Measurements from ENCODE around the gene CEP170. TPM values are rescaled to one million over a fixed set of nuclear protein-coding genes. Genes with fewer than 3 reads are reported as not detected.

The CEP170 gene
- polyA plus RNA-seq, 1 donor (not counting 4 experiments of a cell fraction or from before 2014, with no cell fraction given): 40.5 TPM

- H3K4me1 ChIP-seq (ENCODE audit: control insufficient read depth, extremely low read depth, insufficient read depth, low read length): peaks cover 14% of the 10 kb centered on the region
- no peak overlapping the region for H3K4me2 ChIP-seq (ENCODE audit: control insufficient read depth, extremely low read depth, insufficient read depth, low read depth, low read length)
- H3K9ac ChIP-seq (ENCODE audit: control insufficient read depth, extremely low read depth, insufficient read depth, low read length): no peak overlapping the region
- no peak overlapping the region for H3K27ac ChIP-seq (ENCODE audit: control insufficient read depth, insufficient read depth, low read length)
- H3K4me3 ChIP-seq (ENCODE audit: control insufficient read depth in 2 of 3, extremely low read depth in 1 of 3, insufficient read depth in 2 of 3, low read depth in 1 of 3, low read length in 3 of 3): no peak overlapping the region
- H2AFZ ChIP-seq (ENCODE audit: control insufficient read depth, low read length): no peak overlapping the region
- H3K9me3 ChIP-seq (ENCODE audit: control insufficient read depth, low read depth, low read length): no peaks in the 10 kb centered on the region
- no peak for FAIRE-seq
- H3K36me3 ChIP-seq (ENCODE audit: control insufficient read depth in 2 of 2, extremely low read depth in 1 of 2, insufficient read depth in 2 of 2, low read length in 2 of 2): peaks cover 4 to 9% of the 10 kb centered on the region in 2 experiments
- H3K27me3 ChIP-seq (ENCODE audit: control insufficient read depth, extremely low read depth, insufficient read depth, low read length): no peaks in the 10 kb centered on the region
- TF ChIP-seq EZH2 (IDR thresholded peaks at IDR 0.05; ENCODE audit: low read length): no peak
- TF ChIP-seq, protein P1, sequence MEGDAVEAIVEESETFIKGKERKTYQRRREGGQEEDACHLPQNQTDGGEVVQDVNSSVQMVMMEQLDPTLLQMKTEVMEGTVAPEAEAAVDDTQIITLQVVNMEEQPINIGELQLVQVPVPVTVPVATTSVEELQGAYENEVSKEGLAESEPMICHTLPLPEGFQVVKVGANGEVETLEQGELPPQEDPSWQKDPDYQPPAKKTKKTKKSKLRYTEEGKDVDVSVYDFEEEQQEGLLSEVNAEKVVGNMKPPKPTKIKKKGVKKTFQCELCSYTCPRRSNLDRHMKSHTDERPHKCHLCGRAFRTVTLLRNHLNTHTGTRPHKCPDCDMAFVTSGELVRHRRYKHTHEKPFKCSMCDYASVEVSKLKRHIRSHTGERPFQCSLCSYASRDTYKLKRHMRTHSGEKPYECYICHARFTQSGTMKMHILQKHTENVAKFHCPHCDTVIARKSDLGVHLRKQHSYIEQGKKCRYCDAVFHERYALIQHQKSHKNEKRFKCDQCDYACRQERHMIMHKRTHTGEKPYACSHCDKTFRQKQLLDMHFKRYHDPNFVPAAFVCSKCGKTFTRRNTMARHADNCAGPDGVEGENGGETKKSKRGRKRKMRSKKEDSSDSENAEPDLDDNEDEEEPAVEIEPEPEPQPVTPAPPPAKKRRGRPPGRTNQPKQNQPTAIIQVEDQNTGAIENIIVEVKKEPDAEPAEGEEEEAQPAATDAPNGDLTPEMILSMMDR (optimal IDR thresholded peaks at IDR 0.05 in 1 of 3, IDR thresholded peaks at IDR 0.05 in 1 of 3, conservative IDR thresholded peaks at IDR 0.05 in 1 of 3; ENCODE audit: extremely low read depth in 1 of 3, insufficient read depth in 2 of 3, low read length in 3 of 3): no peak
- no peaks in the 10 kb centered on the region for H3K9me1 ChIP-seq (ENCODE audit: control insufficient read depth, extremely low read depth, insufficient read depth, low read length)
- no peaks in the 10 kb centered on the region for H3K79me2 ChIP-seq (ENCODE audit: control insufficient read depth, insufficient read depth, low read length)
- H4K20me1 ChIP-seq (ENCODE audit: control insufficient read depth, extremely low read depth, insufficient read depth, low read length): no peaks in the 10 kb centered on the region
- no peak for DNase-seq (ENCODE audit: low read depth, low spot score)
- dilution Hi-C loops (cut with MboI; ENCODE audit: extremely low pct_ligation_motif_present, low sequenced_read_pairs): no loop called here
Observed at GRCh38 chr1:243299069-243299468, 44.0 kb upstream of the CEP170 start.

DNA sequence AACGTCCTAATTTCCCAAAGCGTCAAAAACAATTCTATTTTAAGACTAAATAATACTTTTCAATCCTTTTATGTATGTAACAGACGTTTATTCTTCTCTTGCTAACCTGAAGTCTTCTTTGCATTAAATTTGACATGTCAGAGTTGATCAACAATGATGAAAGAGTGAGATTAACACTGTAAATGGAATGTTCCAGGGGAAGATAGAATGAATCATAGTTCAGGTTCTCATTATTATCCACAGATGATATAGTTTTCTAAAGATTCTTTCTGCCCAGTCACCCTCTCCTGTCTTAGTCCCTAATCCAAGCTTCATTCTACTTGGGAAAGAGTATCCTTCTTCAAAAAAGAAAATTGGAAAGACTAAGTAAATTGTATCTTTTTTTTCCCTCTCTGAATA, 39.6 kb upstream of the CEP170 start:
- Histone ChIP-seq H3K9me1 (ENCODE audit: control insufficient read depth, extremely low read depth, insufficient read depth, low read length) (no peaks in the 10 kb centered on the region), H3K4me1 (ENCODE audit: control insufficient read depth, extremely low read depth, insufficient read depth, low read length) (peaks cover 23% of the 10 kb centered on the region), H4K20me1 (ENCODE audit: control insufficient read depth, extremely low read depth, insufficient read depth, low read length) (no peaks in the 10 kb centered on the region), H3K9ac (ENCODE audit: control insufficient read depth, extremely low read depth, insufficient read depth, low read length) (peak overlapping the region; percentile 56), H3K4me2 (ENCODE audit: control insufficient read depth, extremely low read depth, insufficient read depth, low read depth, low read length) (peak overlapping the region; percentile 48), H3K79me2 (ENCODE audit: control insufficient read depth, insufficient read depth, low read length) (peaks cover 9% of the 10 kb centered on the region), H3K27me3 (ENCODE audit: control insufficient read depth, extremely low read depth, insufficient read depth, low read length) (no peaks in the 10 kb centered on the region), H3K4me3 (ENCODE audit: control insufficient read depth in 2 of 3, extremely low read depth in 1 of 3, insufficient read depth in 2 of 3, low read depth in 1 of 3, low read length in 3 of 3) (no peak overlapping the region), H3K36me3 (ENCODE audit: control insufficient read depth in 2 of 2, extremely low read depth in 1 of 2, insufficient read depth in 2 of 2, low read length in 2 of 2) (peaks cover 2 to 9% of the 10 kb centered on the region in 2 experiments), H2AFZ (ENCODE audit: control insufficient read depth, low read length) (no peak overlapping the region), H3K27ac (ENCODE audit: control insufficient read depth, insufficient read depth, low read length) (peak overlapping the region; percentile 93), H3K9me3 (ENCODE audit: control insufficient read depth, low read depth, low read length) (no peaks in the 10 kb centered on the region)
- FAIRE-seq (no peak), DNase-seq (ENCODE audit: low read depth, low spot score) (no peak)
- TF ChIP-seq, protein P1 (optimal IDR thresholded peaks at IDR 0.05 in 1 of 3, IDR thresholded peaks at IDR 0.05 in 1 of 3, conservative IDR thresholded peaks at IDR 0.05 in 1 of 3; ENCODE audit: extremely low read depth in 1 of 3, insufficient read depth in 2 of 3, low read length in 3 of 3): no peak
- TF ChIP-seq EZH2 (IDR thresholded peaks at IDR 0.05; ENCODE audit: low read length): no peak
- dilution Hi-C loops (cut with MboI; ENCODE audit: extremely low pct_ligation_motif_present, low sequenced_read_pairs): no loop called here

All from keratinocyte (primary cell).